Measurements from ENCODE around the gene PER3. TPM values are rescaled to one million over a fixed set of nuclear protein-coding genes. Genes with fewer than 3 reads are reported as not detected.

PER3 gene
- total RNA-seq (2014; rRNA removed; shearing (Covaris generic)), result 5.6 and 13.2 TPM in 2 replicates

DNA sequence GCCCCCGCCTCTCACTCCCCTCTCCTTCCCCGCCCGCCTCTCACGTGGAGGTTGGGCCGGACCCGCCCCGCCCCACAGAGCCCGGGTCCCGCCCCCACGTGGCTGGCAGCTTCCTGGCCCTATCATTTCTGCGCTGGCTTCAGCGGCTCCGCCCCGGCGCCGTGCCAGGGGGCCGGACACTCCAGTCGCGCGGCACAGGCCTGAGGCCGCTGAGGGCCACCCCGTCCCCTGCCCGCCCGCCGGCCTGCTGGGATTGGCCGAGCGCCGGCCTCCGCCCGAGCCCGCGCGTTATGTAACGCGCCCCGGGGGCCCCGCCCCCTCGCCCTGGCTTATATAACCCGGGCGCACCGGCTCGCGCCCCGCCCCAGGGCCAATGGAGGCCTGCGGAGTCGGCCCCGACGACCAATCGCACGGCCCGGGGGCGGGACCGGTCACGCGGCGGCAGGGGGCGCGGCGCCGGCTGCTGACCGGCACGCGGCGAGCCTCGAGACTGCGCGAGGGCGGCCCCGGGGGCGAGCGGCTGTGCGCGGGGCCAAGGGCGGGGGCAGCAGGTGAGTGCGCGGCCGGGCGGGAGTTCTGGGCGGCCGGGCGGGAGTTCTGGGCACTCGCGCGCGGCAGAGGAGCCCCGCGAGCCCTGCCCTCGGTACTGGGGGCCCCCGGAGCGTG is at the start of gene PER3:
Gene PER3 (plus strand): TSS at position 466 of the 666 bp plus-strand sequence. CDS start 587 bp downstream, outside the sequence.
- Histone ChIP-seq H3K36me3 (peaks cover 64% of the 10 kb centered on the region), H3K4me3 (peak within 1 kb of the TSS; percentile 70), H3K4me1 (replicated peaks) (peaks cover 16% of the 10 kb centered on the region), H3K27ac (peak within 1 kb of the TSS; percentile 96), H3K9me3 (replicated peaks) (peaks cover 4% of the 10 kb centered on the region; the same call in 1 of the 2 replicates), H3K27me3 (replicated peaks) (no peaks in the 10 kb centered on the region)
- DNase-seq (ENCODE audit: low read depth in 1 of 2, low spot score in 2 of 2), result peak; percentile 97 to 98

- no peaks in the 10 kb centered on the region for H3K4me1 ChIP-seq (replicated peaks)
- no peak for DNase-seq (ENCODE audit: low read depth in 1 of 2, low spot score in 2 of 2)
- no peaks in the 10 kb centered on the region for H3K36me3 ChIP-seq
- H3K4me3 ChIP-seq, result no peak overlapping the region
- no peak overlapping the region for H3K27ac ChIP-seq
- peaks cover 12% of the 10 kb centered on the region for H3K27me3 ChIP-seq (replicated peaks)
- H3K9me3 ChIP-seq (replicated peaks), result no peaks in the 10 kb centered on the region
These were observed 46.0 kb upstream of the PER3 start for GRCh38 chr1:7738044-7738443.

DNA sequence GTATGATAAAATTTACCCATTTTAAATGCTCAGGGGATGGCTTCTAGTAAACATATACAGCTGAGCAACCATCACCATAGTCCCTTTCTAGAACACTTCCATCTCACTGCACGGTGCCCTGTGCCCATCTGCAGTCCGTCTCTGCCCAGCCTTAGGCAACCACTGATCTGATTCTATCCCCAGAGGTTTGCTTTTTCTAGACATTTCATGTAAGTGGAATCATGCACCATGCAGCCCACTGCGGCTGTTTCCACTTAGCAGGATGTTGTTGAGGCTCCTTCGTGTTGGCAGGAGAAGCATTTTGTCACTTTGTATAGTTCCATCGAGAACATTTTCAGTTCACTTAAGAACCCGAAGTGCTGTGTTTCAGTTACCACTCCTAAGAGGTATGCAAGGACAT is 40.7 kb upstream of the PER3 start:
- no peaks in the 10 kb centered on the region for H3K9me3 ChIP-seq (replicated peaks)
- no peak overlapping the region for H3K27ac ChIP-seq
- no peak for DNase-seq (ENCODE audit: low read depth in 1 of 2, low spot score in 2 of 2)
- H3K27me3 ChIP-seq (replicated peaks), result peaks cover 12% of the 10 kb centered on the region
- H3K4me3 ChIP-seq, result no peak overlapping the region
- no peaks in the 10 kb centered on the region for H3K36me3 ChIP-seq
- H3K4me1 ChIP-seq (replicated peaks), result no peaks in the 10 kb centered on the region

GRCh38 chr1:7744882-7745281 is 39.2 kb upstream of the PER3 start:
- Histone ChIP-seq H3K36me3 (no peaks in the 10 kb centered on the region), H3K27me3 (replicated peaks) (peaks cover 9% of the 10 kb centered on the region), H3K9me3 (replicated peaks) (no peaks in the 10 kb centered on the region), H3K27ac (no peak overlapping the region), H3K4me3 (no peak overlapping the region), H3K4me1 (replicated peaks) (no peaks in the 10 kb centered on the region)
- no peak for DNase-seq (ENCODE audit: low read depth in 1 of 2, low spot score in 2 of 2)

DNA sequence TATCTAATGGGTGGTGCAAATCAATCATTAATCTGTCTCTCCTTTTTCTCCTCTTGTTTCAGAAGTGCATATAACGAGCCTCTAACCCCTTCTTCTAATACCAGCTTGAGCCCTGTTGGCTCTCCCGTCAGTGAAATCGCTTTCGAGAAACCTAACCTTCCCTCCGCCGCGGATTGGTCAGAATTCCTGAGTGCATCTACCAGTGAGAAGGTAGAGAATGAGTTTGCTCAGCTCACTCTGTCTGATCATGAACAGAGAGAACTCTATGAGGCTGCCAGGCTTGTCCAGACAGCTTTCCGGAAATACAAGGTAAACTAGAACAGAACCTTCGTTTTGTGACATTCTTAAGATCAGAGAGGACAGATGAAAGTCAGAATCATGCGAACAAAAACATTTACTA is 38.3 kb upstream of the PER3 start:
- no peaks in the 10 kb centered on the region for H3K4me1 ChIP-seq (replicated peaks)
- peaks cover 9% of the 10 kb centered on the region for H3K27me3 ChIP-seq (replicated peaks)
- DNase-seq (ENCODE audit: low read depth in 1 of 2, low spot score in 2 of 2), result no peak
- H3K4me3 ChIP-seq, result no peak overlapping the region
- H3K9me3 ChIP-seq (replicated peaks), result no peaks in the 10 kb centered on the region
- H3K27ac ChIP-seq, result no peak overlapping the region
- no peaks in the 10 kb centered on the region for H3K36me3 ChIP-seq

DNA sequence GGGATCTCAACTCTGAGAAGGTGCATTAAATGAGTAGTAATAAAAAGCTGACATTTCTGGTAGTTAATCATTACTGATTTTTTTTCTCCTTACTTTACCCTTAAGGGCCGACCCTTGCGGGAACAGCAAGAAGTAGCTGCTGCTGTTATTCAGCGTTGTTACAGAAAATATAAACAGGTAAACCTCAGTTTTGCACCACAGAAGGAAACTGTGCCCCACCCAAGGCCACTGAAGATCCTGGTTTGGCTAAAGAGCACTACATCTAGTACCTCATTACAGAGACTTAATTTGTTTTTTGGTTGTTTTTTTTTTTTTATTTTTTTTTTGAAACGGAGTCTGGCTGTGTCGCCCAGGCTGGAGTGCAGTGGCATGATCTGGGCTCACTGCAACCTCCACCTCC is 36.5 kb upstream of the PER3 start:
- DNase-seq (ENCODE audit: low read depth in 1 of 2, low spot score in 2 of 2), result no peak
- Histone ChIP-seq H3K9me3 (replicated peaks) (no peaks in the 10 kb centered on the region), H3K27ac (no peak overlapping the region), H3K4me1 (replicated peaks) (0 out of 2 replicates have a peak, but pooled peaks cover 3% of the 10 kb centered on the region), H3K27me3 (replicated peaks) (peaks cover 13% of the 10 kb centered on the region), H3K36me3 (no peaks in the 10 kb centered on the region), H3K4me3 (no peak overlapping the region)

DNA sequence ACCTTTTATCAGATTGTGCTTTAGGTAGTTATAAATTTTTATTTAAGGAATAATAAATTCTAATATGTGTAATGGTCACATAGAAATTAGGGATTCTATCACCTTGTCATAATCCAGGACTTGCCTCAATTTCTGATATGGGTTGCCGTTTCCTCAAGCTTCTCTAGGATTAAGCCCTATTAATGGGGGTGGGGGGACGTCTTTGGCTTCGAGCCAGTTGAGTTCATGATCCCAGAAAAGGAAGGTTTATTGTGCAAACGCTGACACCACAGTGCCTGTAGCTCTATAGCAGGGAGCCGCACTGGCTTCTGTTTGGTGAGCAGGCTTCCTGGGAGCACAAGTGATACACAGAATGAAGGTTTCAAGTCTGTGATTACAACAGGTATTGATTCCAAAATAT is 35.0 kb upstream of the PER3 start:
- H3K27me3 ChIP-seq (replicated peaks), result peaks cover 16% of the 10 kb centered on the region
- no peaks in the 10 kb centered on the region for H3K36me3 ChIP-seq
- DNase-seq (ENCODE audit: low read depth in 1 of 2, low spot score in 2 of 2), result no peak
- H3K27ac ChIP-seq, result no peak overlapping the region
- H3K9me3 ChIP-seq (replicated peaks), result no peaks in the 10 kb centered on the region
- H3K4me1 ChIP-seq (replicated peaks), result peaks cover 5% of the 10 kb centered on the region
- H3K4me3 ChIP-seq, result no peak overlapping the region

DNA sequence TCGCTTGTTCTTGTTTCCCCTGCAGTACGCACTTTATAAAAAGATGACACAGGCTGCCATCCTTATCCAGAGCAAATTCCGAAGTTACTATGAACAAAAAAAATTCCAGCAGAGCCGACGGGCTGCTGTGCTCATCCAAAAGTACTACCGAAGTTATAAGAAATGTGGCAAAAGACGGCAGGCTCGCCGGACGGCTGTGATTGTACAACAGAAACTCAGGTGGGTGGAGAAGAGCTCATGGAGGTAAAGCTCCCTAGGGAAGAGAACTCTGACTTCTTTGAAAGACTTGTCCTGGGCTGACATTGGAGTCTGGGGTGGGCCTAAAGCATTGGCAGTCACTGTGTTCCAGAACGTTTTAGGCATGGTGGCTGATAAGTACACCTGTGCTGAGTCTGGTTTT is 32.9 kb upstream of the PER3 start:
- no peak for DNase-seq (ENCODE audit: low read depth in 1 of 2, low spot score in 2 of 2)
- no peak overlapping the region for H3K4me3 ChIP-seq
- H3K36me3 ChIP-seq, result no peaks in the 10 kb centered on the region
- no peaks in the 10 kb centered on the region for H3K9me3 ChIP-seq (replicated peaks)
- no peak overlapping the region for H3K27ac ChIP-seq
- H3K4me1 ChIP-seq (replicated peaks), result peaks cover 7% of the 10 kb centered on the region
- peaks cover 16% of the 10 kb centered on the region for H3K27me3 ChIP-seq (replicated peaks)

- no peaks in the 10 kb centered on the region for H3K9me3 ChIP-seq (replicated peaks)
- DNase-seq (ENCODE audit: low read depth in 1 of 2, low spot score in 2 of 2), result peak in 1 of 2 experiments; percentile 55
- H3K27ac ChIP-seq, result no peak overlapping the region
- peaks cover 14% of the 10 kb centered on the region for H3K27me3 ChIP-seq (replicated peaks)
- H3K4me1 ChIP-seq (replicated peaks), result peaks cover 7% of the 10 kb centered on the region
- peak overlapping the region; percentile 21 for H3K4me3 ChIP-seq
- H3K36me3 ChIP-seq, result no peaks in the 10 kb centered on the region
These were observed 31.3 kb upstream of the PER3 start for GRCh38 chr1:7752512-7753417.

- Histone ChIP-seq H3K4me3 (no peak overlapping the region), H3K9me3 (replicated peaks) (no peaks in the 10 kb centered on the region), H3K27ac (no peak overlapping the region), H3K27me3 (replicated peaks) (peaks cover 10% of the 10 kb centered on the region), H3K36me3 (no peaks in the 10 kb centered on the region), H3K4me1 (replicated peaks) (peaks cover 7% of the 10 kb centered on the region)
- DNase-seq (ENCODE audit: low read depth in 1 of 2, low spot score in 2 of 2), result no peak
These were observed 30.4 kb upstream of the PER3 start for GRCh38 chr1:7753641-7754040.

DNA sequence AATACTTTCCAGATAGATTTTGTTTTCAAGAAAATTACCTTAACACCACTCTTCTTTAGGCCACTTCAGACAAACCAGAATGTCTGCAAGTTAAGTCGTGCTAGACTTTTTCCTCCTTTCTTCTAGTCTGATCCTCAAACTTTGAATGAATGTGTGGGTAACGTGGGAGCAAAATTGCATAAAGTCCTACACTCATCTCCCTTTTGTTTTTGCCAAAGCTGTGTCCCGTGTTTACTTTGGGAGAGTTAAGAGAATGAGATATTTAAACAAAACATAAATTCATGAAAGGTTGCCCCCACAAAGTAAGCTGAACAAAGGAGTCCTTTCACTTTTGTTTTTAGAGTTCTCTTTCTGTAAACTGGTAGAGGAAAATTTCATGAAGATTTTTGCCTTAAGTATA is 29.9 kb upstream of the PER3 start:
- no peak overlapping the region for H3K27ac ChIP-seq
- H3K27me3 ChIP-seq (replicated peaks), result 0 out of 2 replicates have a peak, but pooled peaks cover 7% of the 10 kb centered on the region
- H3K36me3 ChIP-seq, result no peaks in the 10 kb centered on the region
- H3K9me3 ChIP-seq (replicated peaks), result no peaks in the 10 kb centered on the region
- no peak overlapping the region for H3K4me3 ChIP-seq
- H3K4me1 ChIP-seq (replicated peaks), result peaks cover 7% of the 10 kb centered on the region
- no peak for DNase-seq (ENCODE audit: low read depth in 1 of 2, low spot score in 2 of 2)

GRCh38 chr1:7755448-7755847 is 28.6 kb upstream of the PER3 start:
- Histone ChIP-seq H3K4me1 (replicated peaks) (peaks cover 11% of the 10 kb centered on the region), H3K36me3 (no peaks in the 10 kb centered on the region), H3K4me3 (no peak overlapping the region), H3K27ac (no peak overlapping the region), H3K27me3 (replicated peaks) (0 out of 2 replicates have a peak, but pooled peaks cover 7% of the 10 kb centered on the region), H3K9me3 (replicated peaks) (no peaks in the 10 kb centered on the region)
- DNase-seq (ENCODE audit: low read depth in 1 of 2, low spot score in 2 of 2), result no peak

- Histone ChIP-seq H3K27ac (no peak overlapping the region), H3K36me3 (no peaks in the 10 kb centered on the region), H3K27me3 (replicated peaks) (peaks cover 9% of the 10 kb centered on the region; the same call in 1 of the 2 replicates), H3K4me3 (no peak overlapping the region), H3K4me1 (replicated peaks) (peaks cover 5% of the 10 kb centered on the region), H3K9me3 (replicated peaks) (no peaks in the 10 kb centered on the region)
- peak in 1 of 2 experiments; percentile 22 for DNase-seq (ENCODE audit: low read depth in 1 of 2, low spot score in 2 of 2)
These were observed 23.8 kb upstream of the PER3 start for GRCh38 chr1:7760245-7760644.

DNA sequence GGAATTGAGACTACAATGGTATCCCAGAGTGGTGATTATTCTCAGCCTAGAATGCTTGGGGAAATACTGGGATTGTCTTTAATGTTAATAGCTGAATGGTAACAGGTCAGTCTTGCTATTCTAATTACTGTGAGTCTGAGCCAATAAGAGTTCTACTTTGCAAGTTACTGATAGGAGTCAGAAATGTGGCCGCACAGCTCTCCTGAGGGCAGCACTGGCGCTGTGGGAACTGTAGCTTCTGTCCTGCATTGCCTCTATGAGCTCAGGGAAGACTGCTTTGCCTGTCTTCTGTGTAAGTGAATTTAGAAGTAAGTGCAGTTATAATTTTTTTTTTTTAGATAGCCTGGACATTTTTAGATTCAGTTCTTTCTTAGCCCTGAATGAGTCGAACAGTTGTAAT is 23.0 kb upstream of the PER3 start:
- Histone ChIP-seq H3K27ac (no peak overlapping the region), H3K27me3 (replicated peaks) (peaks cover 9% of the 10 kb centered on the region; the same call in 1 of the 2 replicates), H3K4me3 (no peak overlapping the region), H3K36me3 (no peaks in the 10 kb centered on the region), H3K9me3 (replicated peaks) (no peaks in the 10 kb centered on the region), H3K4me1 (replicated peaks) (peaks cover 5% of the 10 kb centered on the region)
- no peak for DNase-seq (ENCODE audit: low read depth in 1 of 2, low spot score in 2 of 2)

Measured in SJSA1 (cell line).